GM12878 (cell line): ENCODE data around the gene IKZF1. TPM values are rescaled to one million over a fixed set of nuclear protein-coding genes. Genes with fewer than 3 reads are reported as not detected.

Experiments
- ATAC-seq: fragments of 200-7000 bp; cut with Tn5 transposase; 3 replicates; pipeline ENCODE4 v1.9.1; 2020; ENCODE audit warnings: mild to moderate bottlenecking, moderate library complexity
- BruUV-seq: library from RNA; stranded (reverse); fragments of 400-500 nt; replicated peaks from 2 replicates; lab custom pipeline; 2021; lab: Mats Ljungman, UMichigan
- CTCF ChIA-PET: fragments of 300-600 bp; sonication (Branson Sonifier 250); formaldehyde crosslinking; extraction: SDS; loops from one replicate; lab custom pipeline; 2021; ENCODE audit warnings: inconsistent platforms; lab: Yijun Ruan, JAX
- POLR2A ChIA-PET: fragments of 350-600 bp; formaldehyde crosslinking; extraction: SDS; loops from one replicate; lab custom pipeline; 2021; ENCODE audit warnings: inconsistent platforms; lab: Charles Lee
- RAD21 ChIA-PET: fragments of 300-600 bp; sonication (Branson Sonifier 250); formaldehyde crosslinking; loops from one replicate; lab custom pipeline; 2023; ENCODE audit warnings: antibody characterized with exemption; ENCODE audit not compliant: unreplicated experiment; lab: Charles Lee
- SMC1A ChIA-PET: fragments of 300-600 bp; sonication (Branson Sonifier 250); formaldehyde crosslinking; loops from one replicate; lab custom pipeline; 2023; ENCODE audit not compliant: unreplicated experiment, uncharacterized antibody; lab: Charles Lee
- DNase-seq: peaks from one replicate; pipeline ENCODE4 v3.0.0-alpha.2; 2011; ENCODE audit warnings: low read depth, low spot score
- FAIRE-seq: peaks from 3 replicates; lab custom pipeline; 2011; peaks lifted over from hg19 to GRCh38; lab: Jason Lieb, UNC
- H2AFZ ChIP-seq: 2 replicates; pipeline ENCODE4 v1.6.0; 2011; ENCODE audit warnings: low read depth, low read length, control low read depth; ENCODE audit not compliant: control insufficient read depth
- H3K27ac ChIP-seq: 2 replicates; pipeline ENCODE4 v1.5.1; 2011; ENCODE audit warnings: control low read depth; ENCODE audit not compliant: control insufficient read depth, insufficient read depth
- H3K27me3 ChIP-seq, 2 experiments: replicated peaks in 1 of 2; 2 replicates each; pipeline versions ENCODE4 v1.6.0 to v1.6.1; 2011; ENCODE audit warnings: low read length in 1 of 2; ENCODE audit not compliant: control insufficient read depth in 2 of 2, insufficient read depth in 2 of 2
- H3K36me3 ChIP-seq, 2 experiments: 2 replicates each; pipeline ENCODE4 v1.5.1; 2011; ENCODE audit warnings: low read length in 1 of 2; ENCODE audit not compliant: control insufficient read depth in 2 of 2, insufficient read depth in 2 of 2
- H3K4me1 ChIP-seq: 2 replicates; pipeline ENCODE4 v1.6.1; 2011; ENCODE audit warnings: mild to moderate bottlenecking, low read length, moderate library complexity, mixed read lengths; ENCODE audit not compliant: control insufficient read depth, insufficient read depth
- H3K4me2 ChIP-seq: 2 replicates; pipeline ENCODE4 v1.6.0; 2011; ENCODE audit warnings: control low read depth; ENCODE audit not compliant: control insufficient read depth, insufficient read depth
- H3K4me3 ChIP-seq: fragments of 200-600 bp; sonication (generic); 2 replicates; pipeline ENCODE4 v1.5.1; 2016
- H3K79me2 ChIP-seq: 2 replicates; pipeline ENCODE4 v1.6.0; 2011; ENCODE audit warnings: low read length; ENCODE audit not compliant: control insufficient read depth, insufficient read depth
- H3K9ac ChIP-seq: 2 replicates; pipeline ENCODE4 v1.8.0; 2011; ENCODE audit warnings: low read length, control low read depth, mixed read lengths; ENCODE audit not compliant: control insufficient read depth, insufficient read depth
- H3K9me3 ChIP-seq: replicated peaks from 3 replicates; pipeline ENCODE4 v1.5.1; 2011; ENCODE audit warnings: mild to moderate bottlenecking, low read length; ENCODE audit not compliant: control insufficient read depth, insufficient read depth
- H4K20me1 ChIP-seq: 2 replicates; pipeline ENCODE4 v1.6.0; 2011; ENCODE audit not compliant: control insufficient read depth, insufficient read depth
- BCL11A ChIP-seq: IDR thresholded peaks from 2 replicates; pipeline ENCODE4 v1.6.1; 2011; ENCODE audit warnings: low read depth, low read length
- EP300 ChIP-seq, 2 experiments: fragments of 150-350 bp in 1 of 2; IDR thresholded peaks; 2 replicates each; pipeline ENCODE4 v1.6.1; 2011 to 2012; ENCODE audit warnings: low read depth in 2 of 2, low read length in 2 of 2, borderline replicate concordance in 1 of 2, improper control_type of control experiment in 1 of 2, inconsistent platforms in 1 of 2; ENCODE audit not compliant: control insufficient read depth in 1 of 2
- PML ChIP-seq: IDR thresholded peaks from 2 replicates; pipeline ENCODE4 v1.6.1; 2012; ENCODE audit warnings: low read length, inconsistent platforms
- RUNX3 ChIP-seq: IDR thresholded peaks from 2 replicates; pipeline ENCODE4 v1.6.1; 2012; ENCODE audit warnings: low read length, inconsistent platforms
- STAT3 ChIP-seq: IDR thresholded peaks from 2 replicates; pipeline ENCODE4 v1.6.1; 2011; ENCODE audit warnings: low read depth, low read length, improper control_type of control experiment
- WGBS: methylation state at CpG from one replicate; pipeline ENCODE4 v1.1.6; 2016; ENCODE audit warnings: low lambda C conversion rate; ENCODE audit not compliant: insufficient replicate concordance, insufficient coverage; ENCODE audit errors: missing lambda C conversion rate; 5-methylcytosine and 5-hydroxymethylcytosine counted together
- in situ Hi-C: fragments of 300-500 bp; cut with MboI; formaldehyde crosslinking; loops from 9 replicates; pipeline ENCODE4 v1.14.3; 2018; ENCODE audit warnings: mixed read lengths
- intact Hi-C: fragments of 100-400 bp; cut with micrococcal nuclease; formaldehyde crosslinking; loops from one replicate; pipeline ENCODE4 v1.14.2; 2022; ENCODE audit not compliant: unreplicated experiment
- polyA plus RNA-seq, 11 experiments: library from polyadenylated mRNA; depleted of rRNA in 4 of 11; unstranded in 6 of 11; stranded (reverse) in 5 of 11; fragments of >200 nt; fragmentation: Nextera tagmentation in 4 of 11; fragmentation: Illumina TruSeq in 1 of 11; extraction: Ambion mirVana in 4 of 11; extraction: Trizol in 1 of 11; gene quantifications; 1 replicate in 1 of 11; 2 replicates in 10 of 11; pipeline versions ENCODE4 v1.2.1 to v1.2.3, GENCODE V29; 2011 to 2016; ENCODE audit warnings: inconsistent platforms in 2 of 11, missing spikeins in 2 of 11, low read depth in 1 of 11
- total RNA-seq, 4 experiments: library from RNA; depleted of rRNA in 3 of 4; stranded (reverse); fragments of >200 nt in 3 of 4; fragmentation: Illumina TruSeq in 1 of 4; extraction: Trizol in 1 of 4; gene quantifications; 2 replicates each; pipeline versions ENCODE4 v1.2.1 to v1.2.3, GENCODE V29; 2013 to 2021
- TF ChIP-seq, protein P1 (sequence below): fragments of 450-650 bp; IDR thresholded peaks from 2 replicates; pipeline ENCODE4 v1.6.1; 2017; ENCODE audit warnings: low read depth, mild to moderate bottlenecking, moderate library complexity
- TF ChIP-seq, protein P2 (sequence below): fragments of 450-650 bp; formaldehyde crosslinking; IDR thresholded peaks from 2 replicates; pipeline ENCODE4 v1.5.0; 2022; ENCODE audit warnings: mild to moderate bottlenecking, missing genetic modification characterization

The IKZF1 gene
- total and polyA plus RNA-seq, 10 of the 15 experiments (the other 5 are each of a cell fraction or from before 2014, with no cell fraction given): 27.2 to 125 (median 71.6) TPM

DNA sequence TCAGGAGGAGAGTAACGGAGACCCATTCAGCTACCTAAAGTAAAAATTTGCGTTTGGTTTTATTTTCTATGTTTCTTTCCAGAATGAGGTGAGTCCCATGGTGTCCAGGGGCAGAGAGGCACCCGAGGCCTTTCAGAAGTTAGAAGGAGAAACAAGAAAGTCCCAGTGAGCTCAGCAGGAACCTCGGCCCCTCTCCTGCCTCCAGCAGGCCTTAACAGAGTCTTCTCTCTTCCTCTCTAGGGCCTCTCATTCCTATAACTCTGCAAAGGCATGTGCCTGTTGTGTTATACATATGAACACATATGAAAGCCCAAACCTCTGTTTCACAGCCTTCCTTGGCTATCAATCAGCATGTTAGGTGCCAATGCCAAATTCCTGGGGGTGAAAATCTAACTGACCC, 20.8 kb upstream of the IKZF1 start:
- H4K20me1 ChIP-seq: no peaks in the 10 kb centered on the region
- DNase-seq (no peak), ATAC-seq (peak; percentile 7; the same call in 1 of the 3 replicates)
- no peak overlapping the region for H2AFZ ChIP-seq
- in situ Hi-C loops (no loop called here), intact Hi-C loops (no loop called here)
- H3K4me3 ChIP-seq: peak overlapping the region; percentile 69
- H3K79me2 ChIP-seq: peaks cover 5% of the 10 kb centered on the region; the same call in 1 of the 2 replicates
- peak overlapping the region; percentile 82 for H3K27ac ChIP-seq
- 8% methylated on average over 4 of the region's 4 CpGs for WGBS
- no peaks in the 10 kb centered on the region for H3K27me3 ChIP-seq
- peaks cover 53% of the 10 kb centered on the region for H3K4me1 ChIP-seq
- H3K9me3 ChIP-seq: peaks cover 2% of the 10 kb centered on the region; the same call in 2 of the 3 replicates
- TSS peak; percentile 77 for BruUV-seq
- ChIA-PET POLR2A (interaction anchor here (0.8 to 8.6 kb wide), 13 partner anchors 9 to 73 kb away, joined by 3 to 106 read pairs (median 7); partner anchors contain the start of gene IKZF1), RAD21 (interaction anchor here (1.0 to 4.9 kb wide), 12 partner anchors 10 to 141 kb away, joined by 3 to 142 read pairs (median 6); partner anchors contain the start of gene IKZF1)
- peak overlapping the region; percentile 81 for H3K4me2 ChIP-seq
- H3K9ac ChIP-seq: no peak overlapping the region
- no peaks in the 10 kb centered on the region for H3K36me3 ChIP-seq
- 0 out of 2 replicates have a peak, but pooled peaks have one; percentile 47 for TF ChIP-seq PML
- TF ChIP-seq, protein P1, sequence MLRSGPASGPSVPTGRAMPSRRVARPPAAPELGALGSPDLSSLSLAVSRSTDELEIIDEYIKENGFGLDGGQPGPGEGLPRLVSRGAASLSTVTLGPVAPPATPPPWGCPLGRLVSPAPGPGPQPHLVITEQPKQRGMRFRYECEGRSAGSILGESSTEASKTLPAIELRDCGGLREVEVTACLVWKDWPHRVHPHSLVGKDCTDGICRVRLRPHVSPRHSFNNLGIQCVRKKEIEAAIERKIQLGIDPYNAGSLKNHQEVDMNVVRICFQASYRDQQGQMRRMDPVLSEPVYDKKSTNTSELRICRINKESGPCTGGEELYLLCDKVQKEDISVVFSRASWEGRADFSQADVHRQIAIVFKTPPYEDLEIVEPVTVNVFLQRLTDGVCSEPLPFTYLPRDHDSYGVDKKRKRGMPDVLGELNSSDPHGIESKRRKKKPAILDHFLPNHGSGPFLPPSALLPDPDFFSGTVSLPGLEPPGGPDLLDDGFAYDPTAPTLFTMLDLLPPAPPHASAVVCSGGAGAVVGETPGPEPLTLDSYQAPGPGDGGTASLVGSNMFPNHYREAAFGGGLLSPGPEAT: no peak
- TF ChIP-seq, all 136 proteins: peak for 1
- no peak for FAIRE-seq
- SMC1A ChIA-PET: interaction anchor here (0.7 to 11.5 kb wide), 17 partner anchors 12 to 204 kb away, joined by 3 to 274 read pairs (median 5); partner anchors contain the start of gene IKZF1
- CTCF ChIA-PET: interaction anchor here (1.0 to 4.6 kb wide), 9 partner anchors 9 to 81 kb away, joined by 3 to 85 read pairs (median 7); no protein-coding TSS in a partner anchor

DNA sequence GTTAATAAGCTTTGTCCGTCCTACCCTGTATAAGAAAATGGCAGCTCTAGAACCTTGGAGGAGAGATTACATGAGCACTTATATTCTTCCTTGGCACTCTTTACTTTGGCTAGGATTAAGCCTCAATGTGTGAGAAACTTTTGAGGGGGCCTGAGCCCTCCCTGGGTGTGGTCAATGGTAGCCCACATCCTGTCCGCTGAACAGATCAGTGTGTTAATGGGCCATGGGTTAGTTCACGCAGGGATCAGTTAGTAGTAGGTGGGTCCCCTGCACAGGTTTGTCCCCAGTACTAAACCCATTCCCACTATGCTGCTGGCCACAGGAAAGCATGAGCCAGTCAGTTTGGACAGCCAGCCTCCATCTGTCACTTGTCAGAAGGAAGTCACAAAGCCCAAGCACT, 20.2 kb upstream of the IKZF1 start:
- FAIRE-seq (no peak), ATAC-seq (peak; percentile 54)
- TF ChIP-seq RUNX3 (peak; percentile 84), EP300 (IDR thresholded peaks at IDR 0.05; ENCODE audit: borderline replicate concordance in 1 of 2, control insufficient read depth in 1 of 2, low read depth in 2 of 2, low read length in 2 of 2) (0 out of 4 replicates have a peak, but pooled peaks of 1 of the 2 experiments have one; percentile 27), STAT3 (no peak), BCL11A (peak; percentile 32; the same call in 1 of the 2 replicates)
- TF ChIP-seq, protein P2, sequence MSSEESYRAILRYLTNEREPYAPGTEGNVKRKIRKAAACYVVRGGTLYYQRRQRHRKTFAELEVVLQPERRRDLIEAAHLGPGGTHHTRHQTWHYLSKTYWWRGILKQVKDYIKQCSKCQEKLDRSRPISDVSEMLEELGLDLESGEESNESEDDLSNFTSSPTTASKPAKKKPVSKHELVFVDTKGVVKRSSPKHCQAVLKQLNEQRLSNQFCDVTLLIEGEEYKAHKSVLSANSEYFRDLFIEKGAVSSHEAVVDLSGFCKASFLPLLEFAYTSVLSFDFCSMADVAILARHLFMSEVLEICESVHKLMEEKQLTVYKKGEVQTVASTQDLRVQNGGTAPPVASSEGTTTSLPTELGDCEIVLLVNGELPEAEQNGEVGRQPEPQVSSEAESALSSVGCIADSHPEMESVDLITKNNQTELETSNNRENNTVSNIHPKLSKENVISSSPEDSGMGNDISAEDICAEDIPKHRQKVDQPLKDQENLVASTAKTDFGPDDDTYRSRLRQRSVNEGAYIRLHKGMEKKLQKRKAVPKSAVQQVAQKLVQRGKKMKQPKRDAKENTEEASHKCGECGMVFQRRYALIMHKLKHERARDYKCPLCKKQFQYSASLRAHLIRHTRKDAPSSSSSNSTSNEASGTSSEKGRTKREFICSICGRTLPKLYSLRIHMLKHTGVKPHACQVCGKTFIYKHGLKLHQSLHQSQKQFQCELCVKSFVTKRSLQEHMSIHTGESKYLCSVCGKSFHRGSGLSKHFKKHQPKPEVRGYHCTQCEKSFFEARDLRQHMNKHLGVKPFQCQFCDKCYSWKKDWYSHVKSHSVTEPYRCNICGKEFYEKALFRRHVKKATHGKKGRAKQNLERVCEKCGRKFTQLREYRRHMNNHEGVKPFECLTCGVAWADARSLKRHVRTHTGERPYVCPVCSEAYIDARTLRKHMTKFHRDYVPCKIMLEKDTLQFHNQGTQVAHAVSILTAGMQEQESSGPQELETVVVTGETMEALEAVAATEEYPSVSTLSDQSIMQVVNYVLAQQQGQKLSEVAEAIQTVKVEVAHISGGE (CRISPR knock-in tag): no peak

More for the DNA sequence above, 20.2 kb upstream of the IKZF1 start:
- H3K4me1 ChIP-seq: peaks cover 53% of the 10 kb centered on the region
- H3K4me2 ChIP-seq: no peak overlapping the region
- 63% methylated on average over 3 of the region's 3 CpGs for WGBS
- CTCF ChIA-PET: interaction anchor here (1.6 to 4.6 kb wide), 4 partner anchors 9 to 25 kb away, joined by 6 to 85 read pairs (median 40); no protein-coding TSS in a partner anchor
- H2AFZ ChIP-seq: no peak overlapping the region; the same call in 1 of the 2 replicates
- peaks cover 5% of the 10 kb centered on the region; the same call in 1 of the 2 replicates for H3K79me2 ChIP-seq
- SMC1A ChIA-PET: interaction anchor here (0.9 to 11.5 kb wide), 11 partner anchors 12 to 137 kb away, joined by 3 to 274 read pairs (median 5); partner anchors contain the start of gene IKZF1
- RAD21 ChIA-PET: interaction anchor here (1.0 to 4.9 kb wide), 9 partner anchors 9 to 136 kb away, joined by 3 to 142 read pairs (median 8); partner anchors contain the start of gene IKZF1
- intact Hi-C loops (no loop called here), in situ Hi-C loops (no loop called here)
- H3K27ac ChIP-seq: no peak overlapping the region; the same call in 1 of the 2 replicates
- no peak overlapping the region for H3K9ac ChIP-seq
- no TSS peak for BruUV-seq
- no peaks in the 10 kb centered on the region for H3K27me3 ChIP-seq
- no peak overlapping the region for H3K4me3 ChIP-seq
- DNase-seq: no peak
- no peaks in the 10 kb centered on the region for H3K36me3 ChIP-seq
- POLR2A ChIA-PET: interaction anchor here (1.1 to 8.6 kb wide), 9 partner anchors 8 to 72 kb away, joined by 3 to 106 read pairs (median 24); partner anchors contain the start of gene IKZF1
- peaks cover 2% of the 10 kb centered on the region; the same call in 2 of the 3 replicates for H3K9me3 ChIP-seq
- H4K20me1 ChIP-seq: no peaks in the 10 kb centered on the region
